Type B pancreatic cell (in vitro differentiated cells): ENCODE results near the gene CTDSP2. TPM values are rescaled to one million over a fixed set of nuclear protein-coding genes. Genes with fewer than 3 reads are reported as not detected.

ENCODE experiments used
- DNase-seq: peaks from one replicate; pipeline ENCODE4 v3.0.0; 2021; ENCODE audit warnings: mixed read lengths; ENCODE audit not compliant: unreplicated experiment; ENCODE audit errors: extremely low spot score
- H3K27ac Mint-ChIP-seq: 2 replicates; pipeline ENCODE4 v1.8.0; 2021; ENCODE audit warnings: mild to moderate bottlenecking, mixed read lengths
- H3K27me3 Mint-ChIP-seq: 2 replicates; pipeline ENCODE4 v1.8.0; 2021; ENCODE audit warnings: mixed read lengths
- H3K36me3 Mint-ChIP-seq: 2 replicates; pipeline ENCODE4 v1.8.0; 2021; ENCODE audit warnings: mixed read lengths
- H3K4me1 Mint-ChIP-seq: one replicate; pipeline ENCODE4 v1.8.0; 2021; ENCODE audit warnings: mixed read lengths; ENCODE audit not compliant: unreplicated experiment
- H3K4me3 Mint-ChIP-seq: 2 replicates; pipeline ENCODE4 v1.8.0; 2021; ENCODE audit warnings: mild to moderate bottlenecking, mixed read lengths
- H3K9me3 Mint-ChIP-seq: 2 replicates; pipeline ENCODE4 v1.8.0; 2021; ENCODE audit warnings: mixed read lengths
- CTCF ChIP-seq: fragments of 200-600 bp; sonication (generic); conservative IDR thresholded peaks from 2 replicates; pipeline ENCODE4 v1.5.0; 2021; ENCODE audit warnings: antibody characterized with exemption, mild to moderate bottlenecking
- total RNA-seq: library from RNA; stranded (reverse); gene quantifications from 2 replicates; pipeline ENCODE4 v1.2.1, GENCODE V29; 2021; ENCODE audit warnings: low replicate concordance

Gene CTDSP2
- total RNA-seq, 1 donor from 2014 or later: 183 TPM

GRCh38 chr12:57868851-57869268 lies 22.3 kb upstream of the CTDSP2 start:
- Mint-ChIP-seq H3K9me3 (no peaks in the 10 kb centered on the region), H3K4me3 (peak overlapping the region; percentile 49), H3K4me1 (peaks cover 29% of the 10 kb centered on the region), H3K36me3 (no peaks in the 10 kb centered on the region), H3K27me3 (peaks cover 3% of the 10 kb centered on the region), H3K27ac (peak overlapping the region; percentile 52)
- TF ChIP-seq CTCF: no peak
- no peak for DNase-seq

GRCh38 chr12:57868221-57868620 lies 21.7 kb upstream of the CTDSP2 start:
- Mint-ChIP-seq H3K4me1 (peaks cover 29% of the 10 kb centered on the region), H3K4me3 (peak overlapping the region; percentile 23), H3K36me3 (no peaks in the 10 kb centered on the region), H3K27me3 (peaks cover 3% of the 10 kb centered on the region), H3K27ac (peak overlapping the region; percentile 35), H3K9me3 (no peaks in the 10 kb centered on the region)
- TF ChIP-seq CTCF: no peak
- DNase-seq: no peak

GRCh38 chr12:57866308-57867019 lies 19.9 kb upstream of the CTDSP2 start:
- peak overlapping the region; percentile 31 for H3K4me3 Mint-ChIP-seq
- no peak for TF ChIP-seq CTCF
- H3K27me3 Mint-ChIP-seq: peaks cover 6% of the 10 kb centered on the region
- no peak overlapping the region for H3K27ac Mint-ChIP-seq
- peaks cover 36% of the 10 kb centered on the region for H3K4me1 Mint-ChIP-seq
- H3K36me3 Mint-ChIP-seq: no peaks in the 10 kb centered on the region
- DNase-seq: no peak
- no peaks in the 10 kb centered on the region for H3K9me3 Mint-ChIP-seq

GRCh38 chr12:57865084-57865751 lies 18.7 kb upstream of the CTDSP2 start:
- DNase-seq: peak; percentile 76
- peaks cover 9% of the 10 kb centered on the region for H3K27me3 Mint-ChIP-seq
- peak overlapping the region; percentile 83 for H3K4me3 Mint-ChIP-seq
- H3K4me1 Mint-ChIP-seq: peaks cover 36% of the 10 kb centered on the region
- peak overlapping the region; percentile 82 for H3K27ac Mint-ChIP-seq
- TF ChIP-seq CTCF: no peak
- no peaks in the 10 kb centered on the region for H3K36me3 Mint-ChIP-seq
- H3K9me3 Mint-ChIP-seq: no peaks in the 10 kb centered on the region

GRCh38 chr12:57864442-57865083 lies 18.0 kb upstream of the CTDSP2 start:
- peaks cover 35% of the 10 kb centered on the region for H3K4me1 Mint-ChIP-seq
- no peaks in the 10 kb centered on the region for H3K9me3 Mint-ChIP-seq
- peaks cover 9% of the 10 kb centered on the region for H3K27me3 Mint-ChIP-seq
- H3K4me3 Mint-ChIP-seq: peak overlapping the region; percentile 75
- H3K27ac Mint-ChIP-seq: peak overlapping the region; percentile 82
- DNase-seq: no peak
- no peaks in the 10 kb centered on the region for H3K36me3 Mint-ChIP-seq
- TF ChIP-seq CTCF: no peak
